Type B pancreatic cell (in vitro differentiated cells): Measurements from ENCODE around the gene MACF1. TPM values are rescaled to one million over a fixed set of nuclear protein-coding genes. Genes with fewer than 3 reads are reported as not detected.
"Not testable (repeated sequence)": the region's sequence is repeated elsewhere in the genome, so short reads cannot be mapped to it uniquely, and the experiment has no call there.

Source experiments
- DNase-seq: peaks from one replicate; pipeline ENCODE4 v3.0.0; 2021; ENCODE audit warnings: mixed read lengths; ENCODE audit not compliant: unreplicated experiment; ENCODE audit errors: extremely low spot score
- H3K27ac Mint-ChIP-seq: 2 replicates; pipeline ENCODE4 v1.8.0; 2021; ENCODE audit warnings: mild to moderate bottlenecking, mixed read lengths
- H3K27me3 Mint-ChIP-seq: 2 replicates; pipeline ENCODE4 v1.8.0; 2021; ENCODE audit warnings: mixed read lengths
- H3K36me3 Mint-ChIP-seq: 2 replicates; pipeline ENCODE4 v1.8.0; 2021; ENCODE audit warnings: mixed read lengths
- H3K4me1 Mint-ChIP-seq: one replicate; pipeline ENCODE4 v1.8.0; 2021; ENCODE audit warnings: mixed read lengths; ENCODE audit not compliant: unreplicated experiment
- H3K4me3 Mint-ChIP-seq: 2 replicates; pipeline ENCODE4 v1.8.0; 2021; ENCODE audit warnings: mild to moderate bottlenecking, mixed read lengths
- H3K9me3 Mint-ChIP-seq: 2 replicates; pipeline ENCODE4 v1.8.0; 2021; ENCODE audit warnings: mixed read lengths
- total RNA-seq: library from RNA; stranded (reverse); gene quantifications from 2 replicates; pipeline ENCODE4 v1.2.1, GENCODE V29; 2021; ENCODE audit warnings: low replicate concordance
- TF ChIP-seq, protein P1 (sequence below): fragments of 200-600 bp; sonication (generic); conservative IDR thresholded peaks from 2 replicates; pipeline ENCODE4 v1.5.0; 2021; ENCODE audit warnings: antibody characterized with exemption, mild to moderate bottlenecking

MACF1 gene
- total RNA-seq, 1 donor from 2014 or later: 201 TPM

DNA sequence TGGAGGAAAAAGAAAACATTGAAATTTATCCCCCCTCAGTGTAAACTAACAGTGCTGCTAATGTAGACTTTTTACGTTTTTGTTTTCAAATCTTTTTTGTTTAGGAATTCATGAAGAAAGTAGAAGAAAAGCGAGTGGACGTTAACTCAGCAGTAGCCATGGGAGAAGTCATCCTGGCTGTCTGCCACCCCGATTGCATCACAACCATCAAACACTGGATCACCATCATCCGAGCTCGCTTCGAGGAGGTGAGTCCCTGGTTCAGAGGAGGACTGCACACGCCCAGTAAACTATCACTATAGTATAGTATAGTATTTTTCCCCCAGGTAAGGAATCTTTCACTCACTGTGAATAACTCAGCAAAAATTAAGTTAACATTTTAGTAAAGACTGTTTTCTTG lies 249.1 kb downstream of the MACF1 start:
- Mint-ChIP-seq H3K27me3 (no peaks in the 10 kb centered on the region), H3K4me3 (no peak overlapping the region), H3K9me3 (no peaks in the 10 kb centered on the region), H3K36me3 (peaks cover 44% of the 10 kb centered on the region), H3K4me1 (no peaks in the 10 kb centered on the region), H3K27ac (no peak overlapping the region)
- DNase-seq: no peak
- TF ChIP-seq, protein P1, sequence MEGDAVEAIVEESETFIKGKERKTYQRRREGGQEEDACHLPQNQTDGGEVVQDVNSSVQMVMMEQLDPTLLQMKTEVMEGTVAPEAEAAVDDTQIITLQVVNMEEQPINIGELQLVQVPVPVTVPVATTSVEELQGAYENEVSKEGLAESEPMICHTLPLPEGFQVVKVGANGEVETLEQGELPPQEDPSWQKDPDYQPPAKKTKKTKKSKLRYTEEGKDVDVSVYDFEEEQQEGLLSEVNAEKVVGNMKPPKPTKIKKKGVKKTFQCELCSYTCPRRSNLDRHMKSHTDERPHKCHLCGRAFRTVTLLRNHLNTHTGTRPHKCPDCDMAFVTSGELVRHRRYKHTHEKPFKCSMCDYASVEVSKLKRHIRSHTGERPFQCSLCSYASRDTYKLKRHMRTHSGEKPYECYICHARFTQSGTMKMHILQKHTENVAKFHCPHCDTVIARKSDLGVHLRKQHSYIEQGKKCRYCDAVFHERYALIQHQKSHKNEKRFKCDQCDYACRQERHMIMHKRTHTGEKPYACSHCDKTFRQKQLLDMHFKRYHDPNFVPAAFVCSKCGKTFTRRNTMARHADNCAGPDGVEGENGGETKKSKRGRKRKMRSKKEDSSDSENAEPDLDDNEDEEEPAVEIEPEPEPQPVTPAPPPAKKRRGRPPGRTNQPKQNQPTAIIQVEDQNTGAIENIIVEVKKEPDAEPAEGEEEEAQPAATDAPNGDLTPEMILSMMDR: no peak

DNA sequence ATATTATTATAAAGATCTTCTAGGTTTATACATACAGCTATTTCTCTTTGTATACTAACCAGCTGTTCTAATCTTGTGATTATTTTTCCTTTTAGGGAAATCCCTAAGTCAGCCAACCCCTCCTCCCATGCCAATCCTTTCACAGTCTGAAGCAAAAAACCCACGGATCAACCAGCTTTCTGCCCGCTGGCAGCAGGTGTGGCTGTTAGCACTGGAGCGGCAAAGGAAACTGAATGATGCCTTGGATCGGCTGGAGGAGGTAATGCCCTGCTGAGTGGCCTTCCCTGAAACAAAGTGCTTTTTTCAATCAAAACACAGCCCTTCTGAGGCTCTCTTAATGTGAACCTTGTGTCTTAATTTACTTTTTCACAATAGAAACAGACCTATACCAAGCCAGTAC lies 254.5 kb downstream of the MACF1 start:
- peaks cover 59% of the 10 kb centered on the region for H3K36me3 Mint-ChIP-seq
- TF ChIP-seq, protein P1: no peak
- no peak for DNase-seq
- no peaks in the 10 kb centered on the region for H3K27me3 Mint-ChIP-seq
- H3K9me3 Mint-ChIP-seq: no peaks in the 10 kb centered on the region
- no peaks in the 10 kb centered on the region for H3K4me1 Mint-ChIP-seq
- no peak overlapping the region for H3K27ac Mint-ChIP-seq
- no peak overlapping the region for H3K4me3 Mint-ChIP-seq

DNA sequence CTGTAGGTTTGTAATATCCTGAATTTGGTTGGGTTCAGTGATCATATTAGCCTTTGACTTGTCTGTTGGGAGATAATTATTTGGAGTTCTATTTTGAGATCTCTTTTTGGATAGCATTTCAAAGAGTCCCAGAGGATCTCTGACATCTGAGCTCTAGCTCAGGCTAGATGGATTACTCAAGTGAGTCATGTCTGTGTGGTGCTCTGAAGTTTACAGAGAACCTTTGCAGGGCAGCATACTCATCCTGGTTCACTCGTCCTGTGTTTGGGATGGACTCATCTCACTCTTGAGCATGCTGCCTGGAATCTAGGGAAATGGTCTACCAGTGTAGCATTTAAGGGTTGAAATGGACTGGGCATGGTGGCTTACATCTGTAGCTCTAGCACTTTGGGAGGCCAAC lies 257.6 kb downstream of the MACF1 start:
- Mint-ChIP-seq H3K36me3 (peaks cover 50% of the 10 kb centered on the region), H3K4me3 (no peak overlapping the region), H3K27ac (no peak overlapping the region), H3K4me1 (no peaks in the 10 kb centered on the region), H3K9me3 (no peaks in the 10 kb centered on the region), H3K27me3 (no peaks in the 10 kb centered on the region)
- DNase-seq: no peak
- TF ChIP-seq, protein P1: no peak

DNA sequence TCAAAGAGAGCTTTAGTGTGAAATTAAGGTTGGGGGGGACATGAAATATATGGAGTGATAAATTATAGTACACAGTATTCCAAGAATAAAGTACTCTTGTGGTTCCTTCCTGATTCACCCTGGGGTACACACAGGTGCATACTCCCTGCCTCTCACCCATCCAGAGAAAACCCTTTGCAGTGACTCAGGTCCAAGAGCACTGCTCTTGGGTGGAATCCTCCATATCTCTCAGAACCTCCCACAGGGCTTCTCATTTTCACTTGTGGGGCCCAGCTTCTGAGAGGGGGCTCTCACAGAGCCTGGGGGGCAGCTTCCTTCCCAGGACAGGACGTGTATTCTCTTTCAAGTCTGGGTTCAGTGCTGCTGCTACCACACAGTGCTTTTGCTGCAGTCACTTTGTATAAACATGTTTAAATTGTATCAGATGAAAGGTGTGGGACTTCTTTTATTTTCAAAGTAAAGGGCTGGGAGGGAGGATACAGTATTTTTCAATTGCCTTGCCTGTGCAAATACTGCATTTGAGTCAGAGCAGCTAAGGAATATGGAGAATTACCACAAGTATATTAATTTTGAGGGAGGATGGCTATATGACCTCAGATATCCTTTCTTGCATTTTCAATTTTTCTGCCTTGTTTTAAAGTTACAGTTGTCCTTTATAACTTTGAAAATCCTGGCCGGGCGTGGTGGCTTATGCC lies 262.1 kb downstream of the MACF1 start:
- Mint-ChIP-seq H3K4me1 (no peaks in the 10 kb centered on the region), H3K27ac (no peak overlapping the region), H3K27me3 (no peaks in the 10 kb centered on the region), H3K36me3 (peaks cover 32% of the 10 kb centered on the region), H3K9me3 (no peaks in the 10 kb centered on the region), H3K4me3 (no peak overlapping the region)
- TF ChIP-seq, protein P1: no peak
- no peak for DNase-seq

DNA sequence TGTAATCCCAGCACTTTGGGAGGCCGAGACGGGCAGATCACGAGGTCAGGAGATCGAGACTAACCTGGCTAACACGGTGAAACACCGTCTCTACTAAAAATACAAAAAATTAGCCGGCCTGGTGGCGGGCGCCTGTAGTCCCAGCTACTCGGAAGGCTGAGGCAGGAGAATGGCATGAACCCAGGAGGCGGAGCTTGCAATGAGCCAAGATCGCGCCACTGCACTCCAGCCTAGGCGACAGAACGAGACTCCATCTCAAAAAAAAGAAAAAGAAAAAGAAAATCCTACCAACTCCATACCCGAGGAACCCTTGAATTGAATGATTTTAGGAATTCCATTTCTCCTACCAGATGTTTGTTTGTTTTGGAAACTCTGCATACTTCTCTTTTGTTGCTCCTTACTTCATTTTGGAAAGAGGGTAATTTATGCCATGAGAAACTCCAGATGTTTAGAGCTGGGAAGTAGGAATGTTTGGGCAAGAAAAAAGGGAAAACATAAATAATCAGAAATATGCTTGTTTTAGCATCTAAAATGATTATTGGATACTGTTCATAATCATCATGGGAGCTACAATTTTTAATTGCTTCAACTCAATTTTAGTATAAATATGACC lies 262.7 kb downstream of the MACF1 start:
- H3K9me3 Mint-ChIP-seq, DNase-seq, H3K27me3 Mint-ChIP-seq, H3K27ac Mint-ChIP-seq, H3K4me3 Mint-ChIP-seq, H3K4me1 Mint-ChIP-seq: not testable (repeated sequence)
- H3K36me3 Mint-ChIP-seq: peaks cover 30% of the 10 kb centered on the region

DNA sequence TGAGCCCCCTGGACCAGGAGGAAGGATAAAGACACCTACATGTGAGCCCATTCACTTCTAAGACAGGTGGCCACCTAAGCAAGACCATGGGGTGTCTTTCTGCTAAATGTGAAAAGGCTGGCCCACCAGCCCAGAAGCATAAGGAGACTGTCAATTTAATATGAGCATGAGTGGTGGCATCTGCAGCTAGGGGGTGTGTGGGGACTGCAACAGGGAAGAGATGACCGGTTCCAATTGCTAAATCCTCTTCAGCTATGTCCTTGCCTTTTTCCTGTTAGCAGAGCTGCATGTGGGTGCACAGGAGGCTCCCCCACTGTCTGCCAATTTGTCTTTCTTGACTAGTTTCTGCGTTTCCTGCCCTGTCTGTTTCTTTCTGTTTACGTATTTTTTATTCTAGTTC lies 264.7 kb downstream of the MACF1 start:
- peaks cover 27% of the 10 kb centered on the region for H3K36me3 Mint-ChIP-seq
- H3K9me3 Mint-ChIP-seq: no peaks in the 10 kb centered on the region
- no peak for DNase-seq
- TF ChIP-seq, protein P1: no peak
- H3K4me3 Mint-ChIP-seq: no peak overlapping the region
- H3K27ac Mint-ChIP-seq: no peak overlapping the region
- no peaks in the 10 kb centered on the region for H3K27me3 Mint-ChIP-seq
- H3K4me1 Mint-ChIP-seq: no peaks in the 10 kb centered on the region
